Ammon's horn (tissue), 1 donor: ENCODE measurements around the gene CISTR.
"Not testable (repeated sequence)": the region's sequence is repeated elsewhere in the genome, so short reads cannot be mapped to it uniquely, and the experiment has no call there.

ENCODE experiments used
- DNase-seq: peaks from one replicate; pipeline ENCODE4 v3.0.0-alpha.2; 2016; ENCODE audit warnings: low spot score

CISTR gene

GRCh38 chr12:53751336-53752191 lies at the start of gene CISTR:
Gene CISTR, minus strand, starts transcription at chr12:53751979.
- no peak for DNase-seq

- peak; percentile 91 for DNase-seq
These were observed 46.8 kb upstream of the CISTR start for GRCh38 chr12:53798575-53798974.

- peak; percentile 65 for DNase-seq
These were observed 44.1 kb upstream of the CISTR start for GRCh38 chr12:53795927-53796326.

- peak; percentile 20 for DNase-seq
These were observed 41.4 kb upstream of the CISTR start for GRCh38 chr12:53793221-53793620.

- no peak for DNase-seq
These were observed 40.1 kb upstream of the CISTR start for GRCh38 chr12:53791735-53792326.

- no peak for DNase-seq
These were observed 37.8 kb upstream of the CISTR start for GRCh38 chr12:53789570-53789969.

- DNase-seq = no peak
These were observed 37.1 kb upstream of the CISTR start for GRCh38 chr12:53788892-53789291.

GRCh38 chr12:53786411-53786810 lies 34.6 kb upstream of the CISTR start:
- no peak for DNase-seq

- no peak for DNase-seq
These were observed 33.4 kb upstream of the CISTR start for GRCh38 chr12:53785161-53785560.

GRCh38 chr12:53782093-53782703 lies 30.4 kb upstream of the CISTR start:
- no peak for DNase-seq

- peak; percentile 30 for DNase-seq
These were observed 29.5 kb upstream of the CISTR start for GRCh38 chr12:53781228-53781801.

- DNase-seq = no peak
These were observed 28.5 kb upstream of the CISTR start for GRCh38 chr12:53780323-53780722.

GRCh38 chr12:53779679-53780078 lies 27.9 kb upstream of the CISTR start:
- not testable (repeated sequence) for DNase-seq

GRCh38 chr12:53777936-53778644 lies 26.3 kb upstream of the CISTR start:
- DNase-seq = no peak

- no peak for DNase-seq
These were observed 25.6 kb upstream of the CISTR start for GRCh38 chr12:53777412-53777811.

- no peak for DNase-seq
These were observed 25.1 kb upstream of the CISTR start for GRCh38 chr12:53776872-53777271.

GRCh38 chr12:53775478-53776145 lies 23.8 kb upstream of the CISTR start:
- no peak for DNase-seq

GRCh38 chr12:53770281-53770680 lies 18.5 kb upstream of the CISTR start:
- no peak for DNase-seq

- DNase-seq = no peak
These were observed 17.2 kb upstream of the CISTR start for GRCh38 chr12:53768976-53769375.

GRCh38 chr12:53766881-53767280 lies 15.1 kb upstream of the CISTR start:
- no peak for DNase-seq

- no peak for DNase-seq
These were observed 14.1 kb upstream of the CISTR start for GRCh38 chr12:53765891-53766290.

GRCh38 chr12:53764615-53765014 lies 12.8 kb upstream of the CISTR start:
- no peak for DNase-seq
